ENCODE data around the gene PURB.
A peak's percentile ranks its signal among the peaks of the same experiment; 100 is the strongest.
"Not testable (repeated sequence)": the region's sequence is repeated elsewhere in the genome, so short reads cannot be mapped to it uniquely, and the experiment has no call there.

The PURB gene

DNA sequence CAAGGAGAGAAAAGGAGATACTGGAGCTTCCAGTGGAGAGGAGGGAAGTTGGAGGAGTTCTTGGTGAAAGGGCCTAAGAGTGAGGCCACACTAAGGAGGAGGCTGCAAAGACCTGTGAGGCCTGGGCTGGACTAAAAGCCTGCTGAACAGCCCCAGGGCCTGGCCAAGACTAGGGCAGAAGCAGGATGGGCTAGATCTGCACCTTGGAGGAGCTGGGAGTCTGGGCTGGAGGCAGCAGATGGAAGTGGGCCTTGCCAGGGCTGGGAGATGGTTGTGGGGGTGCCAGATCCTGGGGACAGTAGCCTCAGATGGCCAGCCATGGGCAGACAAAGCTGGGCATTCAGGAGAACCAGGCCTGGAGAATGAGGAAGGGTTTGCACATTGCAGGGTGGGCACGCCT is 6.5 kb upstream of the PURB start:
- no peak for DNase-seq (ENCODE audit: low read depth)

DNA sequence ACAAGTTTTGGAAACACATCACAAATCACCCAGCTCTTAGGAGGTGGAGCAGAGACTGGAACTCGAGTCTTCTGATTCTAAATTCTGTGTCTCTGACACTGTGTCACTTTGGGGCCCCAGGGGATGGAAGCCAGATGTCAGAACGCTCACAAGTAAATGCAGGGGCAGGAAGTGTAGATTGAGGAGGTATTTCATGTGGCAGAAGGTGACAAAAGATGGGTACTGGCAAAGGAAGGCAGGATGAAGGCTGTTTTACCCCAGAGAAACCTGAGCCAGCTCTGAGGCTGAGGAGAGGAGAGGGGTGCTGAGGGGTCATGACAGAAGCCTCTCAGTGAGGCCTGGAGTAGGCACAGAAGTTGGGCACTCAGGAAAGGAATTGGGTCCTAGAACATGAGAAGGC is 6.0 kb upstream of the PURB start:
- DNase-seq (ENCODE audit: low read depth), result no peak

DNA sequence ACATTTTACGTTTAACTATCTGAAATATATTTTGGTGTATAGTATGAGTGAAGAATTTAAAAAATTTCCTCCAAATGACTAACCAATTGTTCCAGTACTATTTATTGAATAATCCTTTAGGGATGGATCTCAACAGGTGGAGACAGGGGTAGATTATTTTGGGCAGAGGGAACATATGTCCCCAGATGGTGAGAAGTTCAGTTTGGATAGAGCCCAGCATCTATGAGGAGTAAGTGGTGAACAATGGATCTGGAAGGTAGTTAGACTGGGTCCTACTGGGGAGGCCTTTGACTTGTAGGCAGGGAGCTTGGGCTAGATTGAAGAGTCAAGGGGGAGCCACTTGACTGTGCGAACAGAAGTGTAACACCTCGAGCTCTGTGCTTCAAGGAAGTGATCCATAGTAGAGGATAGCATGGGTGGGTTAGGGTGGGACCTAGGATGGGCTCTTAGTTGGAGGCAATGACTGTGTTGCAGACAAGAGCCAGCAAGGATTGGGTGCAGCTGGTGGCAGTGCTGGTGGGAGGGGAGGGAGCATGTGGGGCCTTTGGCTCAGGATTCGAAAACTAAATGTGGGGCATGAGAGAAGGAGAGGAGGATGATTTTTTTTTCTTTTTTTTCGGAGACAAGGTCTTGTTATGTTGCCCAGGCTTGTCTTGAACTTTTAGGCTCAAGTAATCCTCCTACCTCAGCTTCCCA is 3.9 kb upstream of the PURB start:
- DNase-seq (ENCODE audit: low read depth), result no peak

DNA sequence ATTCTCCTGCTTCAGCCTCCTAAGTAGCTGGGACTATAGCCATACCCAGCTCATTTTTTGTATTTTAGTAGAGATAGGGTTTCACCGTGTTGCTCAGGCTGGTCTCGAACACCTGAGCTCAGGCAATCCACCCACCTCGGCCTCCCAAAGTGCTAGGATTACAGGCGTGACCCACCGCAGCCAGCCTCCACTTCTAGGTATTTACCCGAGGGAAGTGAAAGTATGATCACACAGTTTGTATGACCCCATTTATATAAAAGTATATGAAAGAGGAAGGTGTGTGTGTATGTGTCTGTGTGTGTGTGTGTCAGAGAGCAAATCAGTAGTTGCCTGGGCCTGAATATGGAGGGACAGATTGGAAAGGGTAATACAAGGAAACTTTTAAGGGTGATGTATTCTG is 2.0 kb upstream of the PURB start:
- DNase-seq (ENCODE audit: low read depth), result no peak

DNA sequence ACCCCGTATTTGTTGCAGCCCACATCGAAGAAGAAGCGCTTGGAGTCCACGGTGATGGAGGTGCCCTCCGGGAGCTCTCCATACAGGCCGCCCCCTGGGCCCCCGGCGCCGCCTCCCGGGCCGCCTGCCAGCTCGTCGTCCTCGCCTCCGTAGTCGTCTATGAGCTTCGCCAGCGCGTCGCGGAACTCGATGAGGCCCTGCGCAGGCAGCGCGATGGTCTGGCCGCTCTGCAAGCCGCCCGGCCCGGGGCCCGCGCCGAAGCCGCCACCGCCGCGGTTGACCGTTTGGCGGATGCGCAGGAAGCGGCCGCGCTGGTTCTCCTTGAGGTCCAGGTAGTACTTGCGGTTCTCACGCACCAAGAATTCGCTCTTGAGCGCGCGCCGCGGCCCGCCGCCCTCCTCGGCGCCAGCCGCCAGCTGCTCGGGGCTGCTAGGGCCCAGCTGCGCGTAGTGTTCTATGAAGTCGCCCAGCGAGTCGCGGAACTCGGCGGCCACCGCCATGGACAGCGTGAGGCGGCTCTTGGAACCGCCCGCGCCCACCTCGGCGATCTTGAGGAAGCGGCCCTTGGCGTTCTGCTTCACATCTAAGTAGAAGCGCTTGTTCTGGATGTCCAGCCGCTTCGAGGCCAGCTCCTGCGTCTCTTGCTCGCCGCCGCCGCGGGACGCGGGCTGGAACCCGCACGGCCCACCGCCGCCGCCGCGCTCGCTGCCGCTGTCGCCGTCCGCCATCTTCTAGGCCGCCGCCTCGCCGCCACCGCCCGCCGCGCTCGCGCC is 523 bp downstream of the PURB start:
- DNase-seq (ENCODE audit: low read depth), result peak; percentile 77

DNA sequence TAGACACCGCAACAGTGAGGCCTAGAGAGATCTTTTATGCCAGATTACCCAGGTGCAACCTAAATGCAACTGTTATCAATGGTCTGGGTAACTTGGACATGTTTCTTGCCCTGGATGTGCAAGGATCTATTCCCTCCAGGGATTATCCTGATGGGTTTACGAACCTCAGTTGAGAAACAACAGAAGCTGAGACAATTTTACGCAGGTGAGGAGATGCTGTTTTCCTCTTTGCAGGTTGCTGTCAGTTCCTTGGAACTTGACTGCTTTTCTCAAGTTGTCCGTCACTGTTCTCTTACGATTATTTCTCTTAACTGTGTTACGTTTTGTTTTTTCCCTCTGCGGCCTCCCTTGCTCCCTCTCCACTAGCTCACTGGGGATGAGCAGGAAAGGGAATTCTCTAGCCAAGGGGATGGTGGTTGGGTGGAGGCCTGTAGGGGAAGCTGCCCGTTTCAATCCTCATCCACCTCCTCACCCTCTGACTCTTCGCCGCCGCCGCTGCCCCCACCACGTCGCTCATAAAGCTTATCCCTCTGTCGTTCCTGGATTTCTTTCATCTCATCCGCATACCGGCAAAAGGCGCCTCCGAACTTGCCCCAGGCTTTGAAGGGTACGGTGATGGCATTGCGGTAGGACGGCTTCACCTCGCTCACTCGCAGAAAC is 1.2 kb downstream of the PURB start:
- DNase-seq (ENCODE audit: low read depth), result peak; percentile 28

DNA sequence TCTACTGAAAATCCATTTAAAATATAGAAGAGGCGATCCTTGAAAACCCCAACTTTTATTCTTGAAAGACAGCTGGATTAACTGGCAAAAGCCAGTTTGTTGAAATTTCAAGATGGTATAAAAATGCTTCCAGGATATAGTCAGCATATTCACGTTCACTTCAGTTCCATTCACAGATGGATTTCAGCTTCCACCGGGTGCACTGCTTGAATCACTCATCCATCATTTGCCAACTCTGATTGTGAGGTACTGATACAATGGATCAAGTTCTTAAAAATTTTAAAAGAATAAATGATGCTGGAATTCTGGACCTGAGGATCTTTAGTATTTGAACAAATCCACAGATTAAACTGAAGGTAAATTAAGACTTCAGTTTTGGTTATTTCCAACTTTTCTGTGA is 2.4 kb downstream of the PURB start:
- DNase-seq (ENCODE audit: low read depth), result peak; percentile 35

DNA sequence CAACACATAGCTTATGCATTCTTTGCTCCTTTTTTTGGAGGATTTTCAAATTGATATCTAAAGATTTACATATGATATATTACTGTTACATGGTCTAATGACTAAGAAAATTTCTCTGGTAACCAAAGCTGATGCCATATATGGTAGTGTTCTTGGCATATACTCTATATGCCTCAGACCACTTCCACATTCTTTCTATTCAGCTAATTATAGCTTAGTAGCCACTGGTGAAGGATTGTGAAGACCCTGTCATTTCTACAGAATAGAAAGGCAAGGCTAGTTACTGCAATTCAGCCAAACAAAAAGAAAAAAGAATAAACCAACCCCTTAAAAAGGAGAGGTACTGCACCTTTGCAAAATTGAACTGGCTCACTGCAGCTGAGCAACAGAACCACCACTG is 3.7 kb downstream of the PURB start:
- DNase-seq (ENCODE audit: low read depth), result peak; percentile 85

DNA sequence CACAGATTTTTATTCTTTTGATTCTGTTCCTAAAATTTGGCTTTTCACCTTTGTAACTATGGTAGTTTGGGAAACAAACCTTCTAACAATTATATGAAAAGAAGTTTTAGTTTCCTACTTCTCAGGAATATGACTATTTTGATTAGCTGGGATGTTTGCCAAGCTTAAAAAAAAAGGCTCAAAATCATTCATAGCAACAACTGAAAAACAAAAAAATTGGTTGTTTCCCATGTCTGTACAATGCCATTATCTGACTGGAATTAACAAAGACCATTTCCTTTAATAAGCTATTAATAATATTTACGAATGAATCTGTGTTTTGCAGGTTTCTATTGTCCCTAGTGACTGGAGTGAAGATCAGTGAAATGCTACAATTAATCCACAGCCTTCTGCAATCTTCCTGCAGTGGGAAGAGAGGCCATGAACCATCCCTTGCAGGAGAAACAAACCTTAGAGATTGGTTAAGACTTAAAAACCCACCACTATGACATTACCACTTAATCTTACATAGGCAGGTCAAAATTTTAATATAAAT is 4.2 kb downstream of the PURB start:
- DNase-seq (ENCODE audit: low read depth), result no peak

DNA sequence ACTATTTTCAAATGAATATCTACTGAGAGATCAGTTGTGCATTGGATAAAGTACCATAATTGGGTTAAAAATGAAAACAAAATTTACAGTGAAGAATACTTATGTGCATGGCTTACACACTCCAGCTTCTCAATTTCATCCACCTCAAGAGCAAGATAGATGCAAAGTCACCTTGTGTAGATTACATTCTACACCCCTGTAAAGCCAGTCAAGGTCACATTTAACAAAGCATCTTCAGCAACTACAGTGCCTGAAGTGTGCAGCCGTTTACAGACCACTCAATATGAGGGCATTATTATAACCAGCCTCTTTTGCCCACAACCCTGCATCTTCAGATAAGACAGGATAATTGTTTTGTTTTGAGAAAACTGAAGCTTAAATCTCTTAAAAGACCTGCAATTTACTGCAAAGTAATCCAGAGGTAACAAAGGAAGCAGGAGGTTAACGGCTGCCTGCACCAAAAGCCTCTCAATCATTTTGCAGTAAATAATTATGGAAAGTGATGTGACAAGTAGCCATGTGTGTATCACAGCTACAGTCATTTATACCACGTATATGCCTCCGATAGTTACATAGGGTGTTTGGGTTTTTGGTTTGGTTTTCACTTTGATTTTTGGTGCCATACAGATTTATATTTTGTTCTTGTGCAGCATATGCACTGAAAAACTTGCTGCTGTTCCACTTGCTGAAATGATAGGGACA is 4.9 kb downstream of the PURB start:
- DNase-seq (ENCODE audit: low read depth), result no peak

DNA sequence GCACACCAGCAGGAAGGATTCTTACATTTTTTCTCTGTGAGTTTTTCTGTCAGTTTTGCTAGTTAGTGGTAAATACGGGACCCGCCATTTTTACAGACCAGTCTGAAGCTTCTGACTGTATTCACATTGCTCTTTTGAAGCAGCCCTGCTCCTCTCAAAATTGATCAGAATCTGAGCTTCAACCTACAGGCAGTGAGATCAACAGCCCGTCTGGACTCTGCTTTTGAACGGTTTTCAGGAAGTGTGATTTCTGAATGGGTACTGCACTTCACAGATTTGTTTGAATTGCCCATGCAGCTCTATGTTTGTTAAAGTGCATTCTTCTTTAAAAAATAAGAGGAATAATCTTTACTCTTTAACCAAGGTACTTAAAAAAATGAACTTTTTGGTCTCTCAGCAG is 8.9 kb downstream of the PURB start:
- no peak for DNase-seq (ENCODE audit: low read depth)

DNA sequence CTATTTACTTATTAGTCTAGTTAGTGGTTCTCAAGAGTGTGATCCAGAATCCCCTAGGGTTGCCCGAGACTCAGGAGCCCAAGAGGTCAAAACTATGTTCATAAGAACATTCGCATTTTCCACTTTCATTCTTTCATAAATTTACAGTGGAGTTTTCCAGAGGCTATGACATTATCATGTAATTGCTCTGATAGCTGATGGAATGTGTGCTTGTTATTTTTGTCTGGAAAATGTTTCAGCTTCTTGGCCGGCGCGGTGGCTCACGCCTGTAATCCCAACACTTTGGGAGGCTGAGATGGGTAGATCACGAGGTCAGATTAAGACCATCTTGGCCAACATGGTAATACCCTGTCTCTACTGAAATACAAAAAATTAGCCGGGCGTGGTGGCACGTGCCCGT is 10.1 kb downstream of the PURB start:
- no peak for DNase-seq (ENCODE audit: low read depth)

DNA sequence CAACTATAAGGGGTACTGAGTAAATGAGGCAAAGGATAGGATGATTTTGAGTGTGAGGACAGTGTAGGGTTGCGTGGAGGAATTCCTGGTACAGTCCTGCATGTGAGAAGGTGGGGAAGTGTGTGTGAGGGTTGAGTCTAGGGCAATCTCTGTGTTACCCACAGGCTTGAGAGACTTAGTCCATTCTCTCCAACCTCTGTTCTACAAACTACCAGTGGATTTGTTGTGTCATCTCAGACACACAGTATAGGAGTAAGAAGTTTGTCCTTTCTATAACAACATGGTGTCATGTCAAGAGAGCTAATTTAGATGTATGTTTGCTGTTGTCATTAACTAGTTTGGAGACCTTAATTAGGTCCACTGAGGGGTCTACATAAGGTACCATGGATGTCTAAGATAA is 12.5 kb downstream of the PURB start:
- DNase-seq (ENCODE audit: low read depth), result no peak

DNA sequence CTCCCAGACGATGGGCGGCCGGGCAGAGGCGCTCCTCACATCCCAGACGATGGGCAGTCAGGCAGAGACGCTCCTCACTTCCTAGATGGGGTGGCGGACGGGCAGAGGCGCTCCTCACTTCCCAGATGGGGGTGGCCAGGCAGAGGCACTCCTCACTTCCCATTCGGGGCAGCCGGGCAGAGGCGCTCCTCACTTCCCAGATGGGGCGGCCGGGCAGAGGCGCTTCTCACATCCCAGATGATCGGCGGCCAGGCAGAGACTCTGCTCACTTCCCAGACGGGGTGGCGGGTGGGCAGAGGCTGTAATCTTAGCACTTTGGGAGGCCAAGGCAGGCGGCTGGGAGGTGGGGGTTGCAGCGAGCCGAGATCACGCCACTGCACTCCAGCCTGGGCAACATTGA is 13.4 kb downstream of the PURB start:
- not testable (repeated sequence) for DNase-seq (ENCODE audit: low read depth)

DNA sequence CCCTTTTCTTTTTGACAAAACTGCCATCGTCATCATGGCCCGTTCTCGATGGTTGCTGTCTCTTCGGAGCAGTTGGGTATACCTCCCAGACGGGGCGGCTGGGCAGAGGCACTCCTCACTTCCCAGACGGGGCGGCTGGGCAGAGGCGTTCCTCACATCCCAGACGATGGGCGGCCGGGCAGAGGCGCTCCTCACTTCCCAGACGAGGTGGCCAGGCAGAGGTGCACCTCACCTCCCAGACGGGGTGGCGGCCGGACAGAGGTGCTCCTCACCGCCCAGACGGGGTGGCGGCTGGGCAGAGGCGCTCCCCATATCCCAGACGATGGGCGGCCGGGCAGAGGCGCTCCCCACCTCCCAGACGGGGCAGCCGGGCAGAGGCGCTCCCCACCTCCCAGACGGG is 14.6 kb downstream of the PURB start:
- not testable (repeated sequence) for DNase-seq (ENCODE audit: low read depth)

DNA sequence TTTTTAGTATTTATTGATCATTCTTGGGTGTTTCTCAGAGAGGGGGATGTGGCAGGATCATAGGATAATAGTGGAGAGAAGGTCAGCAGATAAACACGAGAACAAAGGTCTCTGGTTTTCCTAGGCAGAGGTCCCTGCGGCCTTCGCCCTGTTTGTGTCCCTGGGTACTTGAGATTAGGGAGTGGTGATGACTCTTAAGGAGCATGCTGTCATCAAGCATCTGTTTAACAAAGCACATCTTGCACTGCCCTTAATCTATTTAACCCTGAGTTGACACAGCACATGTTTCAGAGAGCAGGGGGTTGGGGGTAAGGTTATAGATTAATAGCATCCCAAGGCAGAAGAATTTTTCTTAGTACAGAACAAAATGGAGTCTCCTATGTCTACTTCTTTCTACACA is 15.0 kb downstream of the PURB start:
- DNase-seq (ENCODE audit: low read depth), result not testable (repeated sequence)

DNA sequence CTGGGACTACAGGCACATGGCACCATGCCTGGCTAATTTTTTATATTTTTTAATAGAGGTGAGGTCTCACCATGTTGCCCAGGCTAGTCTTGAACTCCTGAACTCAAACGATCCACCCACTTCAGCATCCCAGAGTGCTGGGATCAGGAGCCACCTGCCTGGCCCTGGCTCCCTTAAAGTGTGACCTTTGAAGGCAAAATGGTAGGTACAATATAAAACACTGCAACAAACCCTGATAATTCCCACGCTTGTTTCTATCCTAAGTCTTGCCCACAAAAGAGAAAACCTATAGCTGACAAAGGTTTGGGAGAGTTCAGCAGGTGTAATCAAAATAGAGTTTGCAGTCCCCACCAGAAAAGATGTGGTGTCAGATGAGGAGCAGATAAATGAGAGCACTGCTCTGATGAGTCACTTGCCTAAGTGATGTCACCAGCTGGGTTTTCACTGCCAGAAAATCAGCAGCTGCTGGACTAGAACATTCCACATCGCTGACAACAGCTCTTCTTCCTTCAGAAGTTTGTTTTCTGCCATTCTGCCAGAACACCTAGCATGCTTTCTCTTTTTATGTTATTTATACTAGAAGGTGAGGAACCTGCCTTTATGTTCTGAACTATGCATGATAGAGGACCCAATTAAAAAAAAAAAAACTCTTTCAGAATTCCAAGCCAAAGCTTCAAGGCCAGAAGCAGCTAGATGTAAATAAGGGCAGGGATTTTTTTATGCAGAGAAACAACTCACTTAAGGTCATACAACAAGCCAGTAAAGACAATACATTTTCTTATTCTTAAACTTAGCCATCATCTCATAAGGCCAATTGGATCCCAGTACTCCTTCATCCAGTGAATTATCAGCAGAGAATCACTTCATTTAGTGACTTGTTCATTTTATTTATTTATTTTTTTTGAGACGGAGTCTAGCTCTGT is 18.0 kb downstream of the PURB start:
- DNase-seq (ENCODE audit: low read depth), result peak; percentile 91

DNA sequence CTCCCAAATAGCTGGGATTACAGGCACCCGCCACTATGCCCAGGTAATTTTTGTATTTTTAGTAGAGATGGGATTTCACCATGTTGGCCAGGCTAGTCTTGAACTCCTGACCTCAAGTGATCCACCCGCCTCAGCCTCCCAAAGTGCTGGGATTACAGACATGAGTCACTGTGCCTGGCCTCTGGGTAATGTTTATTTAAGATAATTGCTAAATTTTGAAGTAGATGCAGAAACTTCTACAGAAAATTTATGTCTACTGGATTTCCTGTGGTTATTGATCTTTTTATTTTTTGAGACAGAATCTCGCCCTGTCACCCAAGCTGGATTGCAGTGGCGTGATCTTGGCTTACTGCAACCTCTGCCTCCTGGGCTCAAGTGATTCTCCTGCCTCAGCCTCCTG is 23.4 kb downstream of the PURB start:
- peak; percentile 43 for DNase-seq (ENCODE audit: low read depth)

DNA sequence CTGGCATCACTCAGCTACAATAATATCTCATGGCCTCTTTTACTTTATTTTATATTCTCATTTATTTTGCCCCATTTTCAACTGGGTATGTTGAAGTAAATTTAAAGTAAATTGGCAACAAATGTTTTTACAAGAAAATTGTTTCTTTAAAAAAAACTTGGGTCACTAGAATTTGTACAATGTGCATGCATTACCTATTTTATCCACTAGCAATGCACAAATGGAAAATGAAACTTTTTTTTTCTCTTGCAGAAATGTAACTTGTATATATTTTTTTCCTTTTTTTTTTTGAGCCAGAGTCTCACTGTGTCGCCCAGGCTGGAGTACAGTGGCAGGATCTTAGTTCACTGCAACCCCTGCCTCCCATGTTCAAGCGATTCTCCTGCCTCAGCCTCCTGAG is 27.2 kb downstream of the PURB start:
- DNase-seq (ENCODE audit: low read depth), result no peak

DNA sequence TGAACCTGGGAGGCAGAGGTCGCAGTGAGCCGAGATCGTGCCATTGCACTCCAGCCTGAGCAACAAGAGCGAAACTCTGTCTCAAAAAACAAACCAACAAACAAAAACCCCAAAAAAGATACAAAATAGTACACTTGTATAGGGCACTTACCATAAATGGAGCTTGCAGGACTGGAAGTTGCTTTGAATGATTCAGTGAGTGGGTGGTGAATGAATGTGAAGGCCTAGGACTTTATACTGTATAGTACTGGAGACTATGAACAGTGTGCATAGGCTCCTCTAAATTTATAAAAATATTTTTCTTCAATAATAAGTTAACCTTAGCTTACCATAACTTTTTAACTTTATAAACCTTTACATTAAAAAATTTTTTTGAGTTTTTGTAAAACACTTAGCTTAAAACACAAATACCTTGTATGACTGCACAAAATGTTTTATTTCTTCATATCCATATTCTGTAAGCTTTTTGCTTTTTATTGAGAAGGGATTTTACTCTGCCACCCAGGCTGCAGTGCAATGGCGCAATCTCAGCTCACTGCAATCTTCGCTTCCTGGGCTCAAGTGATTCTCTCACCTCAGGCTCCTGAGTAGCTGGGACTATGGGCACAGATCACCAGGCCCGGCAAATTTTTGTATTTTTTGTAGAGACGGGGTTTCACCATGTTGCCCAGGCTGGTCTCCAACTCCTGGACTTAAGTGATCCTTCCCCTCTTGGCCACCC is 30.5 kb downstream of the PURB start:
- no peak for DNase-seq (ENCODE audit: low read depth)

DNA sequence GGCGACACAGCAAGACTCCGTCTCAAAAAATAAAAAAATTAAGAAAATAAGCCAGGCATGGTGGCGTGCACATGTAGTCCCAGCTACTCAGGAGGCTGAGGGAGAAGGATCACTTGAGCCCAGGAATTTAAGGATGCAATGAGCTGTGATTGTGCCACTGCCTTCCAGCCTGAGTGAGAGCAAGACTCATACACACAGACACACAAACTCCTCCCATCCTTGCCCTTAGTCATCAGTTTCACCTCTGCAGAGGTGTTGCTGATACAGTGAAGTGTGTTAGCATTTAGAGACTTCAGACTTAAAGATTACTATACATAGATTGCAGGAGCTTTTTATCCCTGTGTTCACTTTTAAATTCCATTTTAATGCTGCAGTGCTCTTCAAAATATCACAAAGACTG is 31.9 kb downstream of the PURB start:
- no peak for DNase-seq (ENCODE audit: low read depth)

Data from EH (cell line).